ENCODE measurements around the gene PIBF1. TPM values are rescaled to one million over a fixed set of nuclear protein-coding genes. Genes with fewer than 3 reads are reported as not detected.
"Not testable (repeated sequence)": the region's sequence is repeated elsewhere in the genome, so short reads cannot be mapped to it uniquely, and the experiment has no call there.

The PIBF1 gene
- total RNA-seq, 4 donors from 2014 or later, result 9.9 to 18.9 (median 11.7) TPM

GRCh38 chr13:72805676-72806346, 23.9 kb downstream of the PIBF1 start:
- no peaks in the 10 kb centered on the region for H3K27me3 ChIP-seq
- H3K4me1 ChIP-seq, result no peaks in the 10 kb centered on the region
- H3K36me3 ChIP-seq, result peaks cover 20% of the 10 kb centered on the region
- WGBS, result 95% methylated on average over 1 of the region's 1 CpG
- no peak for TF ChIP-seq POLR2AphosphoS5 (IDR thresholded peaks at IDR 0.05)
- no peak for TF ChIP-seq EP300 (IDR thresholded peaks at IDR 0.05)
- TF ChIP-seq POLR2A (IDR thresholded peaks at IDR 0.05), result no peak
- TF ChIP-seq CTCF (IDR thresholded peaks at IDR 0.05), result no peak
- no peaks in the 10 kb centered on the region for H3K9me3 ChIP-seq
- H3K27ac ChIP-seq, result no peak overlapping the region
- H3K4me3 ChIP-seq, result no peak overlapping the region
- no peak for DNase-seq (ENCODE audit: low spot score in 2 of 2)

- H3K4me3 ChIP-seq; H3K9me3 ChIP-seq; DNase-seq (ENCODE audit: low spot score in 2 of 2); H3K27me3 ChIP-seq; H3K27ac ChIP-seq; H3K4me1 ChIP-seq: not testable (repeated sequence)
- H3K36me3 ChIP-seq, result peaks cover 20% of the 10 kb centered on the region
- 100% methylated on average over 1 of the region's 1 CpG for WGBS
Observed at GRCh38 chr13:72806514-72806913, 24.6 kb downstream of the PIBF1 start.

- Histone ChIP-seq H3K27me3 (no peaks in the 10 kb centered on the region), H3K4me3 (no peak overlapping the region), H3K36me3 (peaks cover 19% of the 10 kb centered on the region), H3K9me3 (no peaks in the 10 kb centered on the region), H3K4me1 (no peaks in the 10 kb centered on the region), H3K27ac (no peak overlapping the region)
- DNase-seq (ENCODE audit: low spot score in 2 of 2), result no peak
- TF ChIP-seq EP300 (IDR thresholded peaks at IDR 0.05) (no peak), POLR2A (IDR thresholded peaks at IDR 0.05) (no peak), CTCF (IDR thresholded peaks at IDR 0.05) (peak in 1 of 2 donors; percentile 28), POLR2AphosphoS5 (IDR thresholded peaks at IDR 0.05) (no peak)
- WGBS, result 5% methylated on average over 1 of the region's 1 CpG
Observed at GRCh38 chr13:72808917-72809500, 27.1 kb downstream of the PIBF1 start.

GRCh38 chr13:72820156-72820897, 38.4 kb downstream of the PIBF1 start:
- no peak for DNase-seq (ENCODE audit: low spot score in 2 of 2)
- no peaks in the 10 kb centered on the region for H3K4me1 ChIP-seq
- H3K27me3 ChIP-seq, result no peaks in the 10 kb centered on the region
- TF ChIP-seq CTCF (IDR thresholded peaks at IDR 0.05), result no peak
- TF ChIP-seq EP300 (IDR thresholded peaks at IDR 0.05), result no peak
- TF ChIP-seq POLR2A (IDR thresholded peaks at IDR 0.05), result no peak
- TF ChIP-seq POLR2AphosphoS5 (IDR thresholded peaks at IDR 0.05), result no peak
- no peaks in the 10 kb centered on the region for H3K9me3 ChIP-seq
- WGBS, result 88% methylated on average over 8 of the region's 8 CpGs
- no peak overlapping the region for H3K27ac ChIP-seq
- peaks cover 9% of the 10 kb centered on the region for H3K36me3 ChIP-seq
- no peak overlapping the region for H3K4me3 ChIP-seq

- 64% methylated on average over 1 of the region's 1 CpG for WGBS
Observed at GRCh38 chr13:72820898-72821279, 39.0 kb downstream of the PIBF1 start.

More at GRCh38 chr13:72820898-72821279, 39.0 kb downstream of the PIBF1 start:
- Histone ChIP-seq H3K27ac (no peak overlapping the region), H3K9me3 (no peaks in the 10 kb centered on the region), H3K36me3 (peaks cover 12% of the 10 kb centered on the region), H3K4me1 (no peaks in the 10 kb centered on the region), H3K4me3 (no peak overlapping the region), H3K27me3 (no peaks in the 10 kb centered on the region)
- TF ChIP-seq POLR2AphosphoS5 (IDR thresholded peaks at IDR 0.05) (no peak), POLR2A (IDR thresholded peaks at IDR 0.05) (no peak), EP300 (IDR thresholded peaks at IDR 0.05) (no peak), CTCF (IDR thresholded peaks at IDR 0.05) (no peak)
- DNase-seq (ENCODE audit: low spot score in 2 of 2), result no peak

All from suprapubic skin (tissue), 4 donors.